GM12878 (cell line): ENCODE measurements around the gene GPM6B. TPM values are rescaled to one million over a fixed set of nuclear protein-coding genes. Genes with fewer than 3 reads are reported as not detected.

Experiments used
- ATAC-seq: fragments of 200-7000 bp; cut with Tn5 transposase; 3 replicates; pipeline ENCODE4 v1.9.1; 2020; ENCODE audit warnings: mild to moderate bottlenecking, moderate library complexity
- BruUV-seq: library from RNA; stranded (reverse); fragments of 400-500 nt; replicated peaks from 2 replicates; lab custom pipeline; 2021; lab: Mats Ljungman, UMichigan
- CTCF ChIA-PET: fragments of 300-600 bp; sonication (Branson Sonifier 250); formaldehyde crosslinking; extraction: SDS; loops from one replicate; lab custom pipeline; 2021; ENCODE audit warnings: inconsistent platforms; lab: Yijun Ruan, JAX
- POLR2A ChIA-PET: fragments of 350-600 bp; formaldehyde crosslinking; extraction: SDS; loops from one replicate; lab custom pipeline; 2021; ENCODE audit warnings: inconsistent platforms; lab: Charles Lee
- RAD21 ChIA-PET: fragments of 300-600 bp; sonication (Branson Sonifier 250); formaldehyde crosslinking; loops from one replicate; lab custom pipeline; 2023; ENCODE audit warnings: antibody characterized with exemption; ENCODE audit not compliant: unreplicated experiment; lab: Charles Lee
- SMC1A ChIA-PET: fragments of 300-600 bp; sonication (Branson Sonifier 250); formaldehyde crosslinking; loops from one replicate; lab custom pipeline; 2023; ENCODE audit not compliant: unreplicated experiment, uncharacterized antibody; lab: Charles Lee
- DNase-seq: peaks from one replicate; pipeline ENCODE4 v3.0.0-alpha.2; 2011; ENCODE audit warnings: low read depth, low spot score
- FAIRE-seq: peaks from 3 replicates; lab custom pipeline; 2011; peaks lifted over from hg19 to GRCh38; lab: Jason Lieb, UNC
- H2AFZ ChIP-seq: 2 replicates; pipeline ENCODE4 v1.6.0; 2011; ENCODE audit warnings: low read depth, low read length, control low read depth; ENCODE audit not compliant: control insufficient read depth
- H3K27ac ChIP-seq: 2 replicates; pipeline ENCODE4 v1.5.1; 2011; ENCODE audit warnings: control low read depth; ENCODE audit not compliant: control insufficient read depth, insufficient read depth
- H3K27me3 ChIP-seq, 2 experiments: replicated peaks in 1 of 2; 2 replicates each; pipeline versions ENCODE4 v1.6.0 to v1.6.1; 2011; ENCODE audit warnings: low read length in 1 of 2; ENCODE audit not compliant: control insufficient read depth in 2 of 2, insufficient read depth in 2 of 2
- H3K36me3 ChIP-seq, 2 experiments: 2 replicates each; pipeline ENCODE4 v1.5.1; 2011; ENCODE audit warnings: low read length in 1 of 2; ENCODE audit not compliant: control insufficient read depth in 2 of 2, insufficient read depth in 2 of 2
- H3K4me1 ChIP-seq: 2 replicates; pipeline ENCODE4 v1.6.1; 2011; ENCODE audit warnings: mild to moderate bottlenecking, low read length, moderate library complexity, mixed read lengths; ENCODE audit not compliant: control insufficient read depth, insufficient read depth
- H3K4me2 ChIP-seq: 2 replicates; pipeline ENCODE4 v1.6.0; 2011; ENCODE audit warnings: control low read depth; ENCODE audit not compliant: control insufficient read depth, insufficient read depth
- H3K4me3 ChIP-seq: fragments of 200-600 bp; sonication (generic); 2 replicates; pipeline ENCODE4 v1.5.1; 2016
- H3K79me2 ChIP-seq: 2 replicates; pipeline ENCODE4 v1.6.0; 2011; ENCODE audit warnings: low read length; ENCODE audit not compliant: control insufficient read depth, insufficient read depth
- H3K9ac ChIP-seq: 2 replicates; pipeline ENCODE4 v1.8.0; 2011; ENCODE audit warnings: low read length, control low read depth, mixed read lengths; ENCODE audit not compliant: control insufficient read depth, insufficient read depth
- H3K9me3 ChIP-seq: replicated peaks from 3 replicates; pipeline ENCODE4 v1.5.1; 2011; ENCODE audit warnings: mild to moderate bottlenecking, low read length; ENCODE audit not compliant: control insufficient read depth, insufficient read depth
- H4K20me1 ChIP-seq: 2 replicates; pipeline ENCODE4 v1.6.0; 2011; ENCODE audit not compliant: control insufficient read depth, insufficient read depth
- TAF1 ChIP-seq: IDR thresholded peaks from 2 replicates; pipeline ENCODE4 v1.6.1; 2011; ENCODE audit warnings: mild to moderate bottlenecking, low read depth, low read length, borderline replicate concordance
- TCF12 ChIP-seq: IDR thresholded peaks from 2 replicates; pipeline ENCODE4 v1.6.1; 2011; ENCODE audit warnings: low read depth, mild to moderate bottlenecking, low read length
- YBX1 ChIP-seq: fragments of 450-650 bp; IDR thresholded peaks from 2 replicates; pipeline ENCODE4 v1.6.1; 2016; ENCODE audit warnings: antibody characterized with exemption
- ZNF207 ChIP-seq: fragments of 450-650 bp; IDR thresholded peaks from 2 replicates; pipeline ENCODE4 v1.6.1; 2014; ENCODE audit warnings: antibody characterized with exemption, mild to moderate bottlenecking, borderline replicate concordance
- ZNF217 ChIP-seq: fragments of 450-650 bp; IDR thresholded peaks from 2 replicates; pipeline ENCODE4 v1.6.1; 2017; ENCODE audit warnings: antibody characterized with exemption, mild to moderate bottlenecking
- WGBS: methylation state at CpG from one replicate; pipeline ENCODE4 v1.1.6; 2016; ENCODE audit warnings: low lambda C conversion rate; ENCODE audit not compliant: insufficient replicate concordance, insufficient coverage; ENCODE audit errors: missing lambda C conversion rate; 5-methylcytosine and 5-hydroxymethylcytosine counted together
- in situ Hi-C: fragments of 300-500 bp; cut with MboI; formaldehyde crosslinking; loops from 9 replicates; pipeline ENCODE4 v1.14.3; 2018; ENCODE audit warnings: mixed read lengths
- intact Hi-C: fragments of 100-400 bp; cut with micrococcal nuclease; formaldehyde crosslinking; loops from one replicate; pipeline ENCODE4 v1.14.2; 2022; ENCODE audit not compliant: unreplicated experiment
- polyA plus RNA-seq, 11 experiments: library from polyadenylated mRNA; depleted of rRNA in 4 of 11; unstranded in 6 of 11; stranded (reverse) in 5 of 11; fragments of >200 nt; fragmentation: Nextera tagmentation in 4 of 11; fragmentation: Illumina TruSeq in 1 of 11; extraction: Ambion mirVana in 4 of 11; extraction: Trizol in 1 of 11; gene quantifications; 1 replicate in 1 of 11; 2 replicates in 10 of 11; pipeline versions ENCODE4 v1.2.1 to v1.2.3, GENCODE V29; 2011 to 2016; ENCODE audit warnings: inconsistent platforms in 2 of 11, missing spikeins in 2 of 11, low read depth in 1 of 11
- total RNA-seq, 4 experiments: library from RNA; depleted of rRNA in 3 of 4; stranded (reverse); fragments of >200 nt in 3 of 4; fragmentation: Illumina TruSeq in 1 of 4; extraction: Trizol in 1 of 4; gene quantifications; 2 replicates each; pipeline versions ENCODE4 v1.2.1 to v1.2.3, GENCODE V29; 2013 to 2021
- TF ChIP-seq, protein P1 (sequence below): fragments of 450-650 bp; IDR thresholded peaks from 2 replicates; pipeline ENCODE4 v1.6.1; 2017; ENCODE audit warnings: mild to moderate bottlenecking, moderate library complexity

Gene GPM6B
- total and polyA plus RNA-seq, 10 of the 15 experiments (the other 5 are each of a cell fraction or from before 2014, with no cell fraction given), result 0.01 to 2.6 (median 0.37) TPM; not detected in 2

DNA sequence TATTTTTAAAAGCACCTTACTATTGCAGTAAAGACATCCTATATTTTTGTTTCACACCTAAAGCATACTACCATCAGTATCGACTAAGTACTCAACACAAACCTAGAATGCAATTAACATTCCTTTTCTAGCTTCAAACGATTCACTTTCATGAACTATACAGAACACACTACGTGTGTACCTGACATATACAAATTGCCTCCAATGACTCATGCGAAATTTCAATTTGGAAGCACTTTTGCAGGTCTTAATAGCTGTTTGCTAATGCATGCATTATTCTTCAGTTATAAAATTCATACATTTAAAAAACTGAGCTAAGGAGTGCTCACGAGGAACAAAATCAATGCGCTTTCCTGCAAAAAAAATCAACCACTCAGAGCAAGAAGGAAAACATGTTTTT, 19.7 kb upstream of the GPM6B start:
- peaks cover 0 to 2% of the 10 kb centered on the region in 2 experiments; a peak in 1 of 4 replicates for H3K27me3 ChIP-seq
- in situ Hi-C loops (no loop called here), intact Hi-C loops (no loop called here)
- no peak for TF ChIP-seq YBX1
- no peak for TF ChIP-seq ZNF207
- TF ChIP-seq, protein P1, sequence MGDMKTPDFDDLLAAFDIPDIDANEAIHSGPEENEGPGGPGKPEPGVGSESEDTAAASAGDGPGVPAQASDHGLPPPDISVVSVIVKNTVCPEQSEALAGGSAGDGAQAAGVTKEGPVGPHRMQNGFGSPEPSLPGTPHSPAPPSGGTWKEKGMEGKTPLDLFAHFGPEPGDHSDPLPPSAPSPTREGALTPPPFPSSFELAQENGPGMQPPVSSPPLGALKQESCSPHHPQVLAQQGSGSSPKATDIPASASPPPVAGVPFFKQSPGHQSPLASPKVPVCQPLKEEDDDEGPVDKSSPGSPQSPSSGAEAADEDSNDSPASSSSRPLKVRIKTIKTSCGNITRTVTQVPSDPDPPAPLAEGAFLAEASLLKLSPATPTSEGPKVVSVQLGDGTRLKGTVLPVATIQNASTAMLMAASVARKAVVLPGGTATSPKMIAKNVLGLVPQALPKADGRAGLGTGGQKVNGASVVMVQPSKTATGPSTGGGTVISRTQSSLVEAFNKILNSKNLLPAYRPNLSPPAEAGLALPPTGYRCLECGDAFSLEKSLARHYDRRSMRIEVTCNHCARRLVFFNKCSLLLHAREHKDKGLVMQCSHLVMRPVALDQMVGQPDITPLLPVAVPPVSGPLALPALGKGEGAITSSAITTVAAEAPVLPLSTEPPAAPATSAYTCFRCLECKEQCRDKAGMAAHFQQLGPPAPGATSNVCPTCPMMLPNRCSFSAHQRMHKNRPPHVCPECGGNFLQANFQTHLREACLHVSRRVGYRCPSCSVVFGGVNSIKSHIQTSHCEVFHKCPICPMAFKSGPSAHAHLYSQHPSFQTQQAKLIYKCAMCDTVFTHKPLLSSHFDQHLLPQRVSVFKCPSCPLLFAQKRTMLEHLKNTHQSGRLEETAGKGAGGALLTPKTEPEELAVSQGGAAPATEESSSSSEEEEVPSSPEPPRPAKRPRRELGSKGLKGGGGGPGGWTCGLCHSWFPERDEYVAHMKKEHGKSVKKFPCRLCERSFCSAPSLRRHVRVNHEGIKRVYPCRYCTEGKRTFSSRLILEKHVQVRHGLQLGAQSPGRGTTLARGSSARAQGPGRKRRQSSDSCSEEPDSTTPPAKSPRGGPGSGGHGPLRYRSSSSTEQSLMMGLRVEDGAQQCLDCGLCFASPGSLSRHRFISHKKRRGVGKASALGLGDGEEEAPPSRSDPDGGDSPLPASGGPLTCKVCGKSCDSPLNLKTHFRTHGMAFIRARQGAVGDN, result no peak
- no peak for TF ChIP-seq TAF1
- no peak for TF ChIP-seq TCF12
- TF ChIP-seq ZNF217, result no peak
- no peak for DNase-seq
- no peaks in the 10 kb centered on the region for H3K4me1 ChIP-seq
- H3K79me2 ChIP-seq, result no peaks in the 10 kb centered on the region
- H4K20me1 ChIP-seq, result no peaks in the 10 kb centered on the region
- 11% methylated on average over 6 of the region's 6 CpGs for WGBS
- no peak overlapping the region for H3K4me2 ChIP-seq
- H3K36me3 ChIP-seq, result no peaks in the 10 kb centered on the region
- ChIA-PET RAD21 (interaction anchor here (2.0 kb wide), 1 partner anchor 17 kb away, joined by 6 read pairs; no protein-coding TSS in a partner anchor), POLR2A (no interaction called here), CTCF (interaction anchor here (1.4 kb wide), 1 partner anchor 16 kb away, joined by 4 read pairs; no protein-coding TSS in a partner anchor), SMC1A (interaction anchor here (0.9 to 1.9 kb wide), 4 partner anchors 10 to 86 kb away, joined by 3 to 6 read pairs (median 4); no protein-coding TSS in a partner anchor)
- no peak overlapping the region for H3K27ac ChIP-seq
- H3K9ac ChIP-seq, result no peak overlapping the region
- no TSS peak for BruUV-seq
- FAIRE-seq, result no peak
- no peak overlapping the region for H3K4me3 ChIP-seq
- no peak for ATAC-seq
- no peak overlapping the region for H2AFZ ChIP-seq
- H3K9me3 ChIP-seq, result no peaks in the 10 kb centered on the region
